ENCODE measurements around the gene JAG1. TPM values are rescaled to one million over a fixed set of nuclear protein-coding genes. Genes with fewer than 3 reads are reported as not detected.

JAG1 gene
- total RNA-seq, 1 donor from 2014 or later = 278 TPM

- Mint-ChIP-seq H3K4me3 (ENCODE audit: unreplicated experiment) (no peak overlapping the region), H3K27ac (ENCODE audit: unreplicated experiment) (no peak overlapping the region), H3K9me3 (ENCODE audit: unreplicated experiment) (peaks cover 3% of the 10 kb centered on the region), H3K36me3 (ENCODE audit: low read depth, unreplicated experiment) (no peaks in the 10 kb centered on the region), H3K4me1 (ENCODE audit: low read depth, unreplicated experiment) (peaks cover 21% of the 10 kb centered on the region), H3K27me3 (ENCODE audit: low read depth, unreplicated experiment) (no peaks in the 10 kb centered on the region)
- Histone ChIP-seq H3K27me3 (ENCODE audit: insufficient read depth, low read length) (no peaks in the 10 kb centered on the region), H4K20me1 (ENCODE audit: insufficient read depth, low read length) (no peaks in the 10 kb centered on the region), H3K36me3 (ENCODE audit: insufficient read depth, low read length) (no peaks in the 10 kb centered on the region), H3K9ac (ENCODE audit: low read length) (no peak overlapping the region), H3K4me1 (ENCODE audit: insufficient read depth, low read length) (peaks cover 4% of the 10 kb centered on the region), H3K4me2 (ENCODE audit: low read length) (no peak overlapping the region), H3K79me2 (ENCODE audit: insufficient read depth, low read length) (no peaks in the 10 kb centered on the region), H3K9me3 (ENCODE audit: insufficient read depth, low read depth, low read length) (no peaks in the 10 kb centered on the region), H2AFZ (ENCODE audit: low read depth, low read length) (no peak overlapping the region), H3K4me3 (ENCODE audit: insufficient read depth, low read depth, low read length) (no peak overlapping the region), H3K27ac (ENCODE audit: low read depth, low read length) (no peak overlapping the region)
- TF ChIP-seq EZH2 (IDR thresholded peaks at IDR 0.05; ENCODE audit: insufficient read depth, low read length) (no peak), CTCF (IDR thresholded peaks at IDR 0.05; ENCODE audit: insufficient read depth, low read depth, low read length) (no peak)
- FAIRE-seq = no peak
- DNase-seq (ENCODE audit: low read depth) = no peak
These were observed 6.8 kb upstream of the JAG1 start for GRCh38 chr20:10680571-10680970.

DNA sequence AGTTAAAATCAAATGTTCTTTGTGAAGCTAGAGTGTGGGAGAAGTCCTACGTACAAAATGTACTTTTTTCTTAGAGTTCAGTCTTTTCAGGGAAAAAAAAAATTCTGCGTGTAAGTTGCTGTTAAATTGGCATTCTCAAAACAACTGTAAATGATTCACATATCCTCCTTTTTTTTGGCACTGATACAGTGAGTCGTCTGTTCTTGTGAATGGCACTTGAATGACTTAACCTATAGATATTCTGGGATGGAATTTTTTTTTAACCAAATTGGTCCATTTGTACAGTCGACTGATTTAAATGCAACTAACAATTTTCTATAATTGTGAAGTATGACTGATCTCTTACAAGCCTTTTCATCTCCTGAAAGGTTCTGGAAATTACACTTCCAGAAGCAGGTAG is 5.5 kb upstream of the JAG1 start:
- Histone ChIP-seq H3K36me3 (ENCODE audit: insufficient read depth, low read length) (no peaks in the 10 kb centered on the region), H3K27me3 (ENCODE audit: insufficient read depth, low read length) (no peaks in the 10 kb centered on the region), H2AFZ (ENCODE audit: low read depth, low read length) (no peak overlapping the region), H3K4me1 (ENCODE audit: insufficient read depth, low read length) (peaks cover 13% of the 10 kb centered on the region), H3K9me3 (ENCODE audit: insufficient read depth, low read depth, low read length) (no peaks in the 10 kb centered on the region), H3K4me2 (ENCODE audit: low read length) (no peak overlapping the region), H4K20me1 (ENCODE audit: insufficient read depth, low read length) (no peaks in the 10 kb centered on the region), H3K9ac (ENCODE audit: low read length) (no peak overlapping the region), H3K79me2 (ENCODE audit: insufficient read depth, low read length) (no peaks in the 10 kb centered on the region), H3K4me3 (ENCODE audit: insufficient read depth, low read depth, low read length) (no peak overlapping the region), H3K27ac (ENCODE audit: low read depth, low read length) (no peak overlapping the region)
- H3K27me3 Mint-ChIP-seq (ENCODE audit: low read depth, unreplicated experiment) = no peaks in the 10 kb centered on the region
- H3K9me3 Mint-ChIP-seq (ENCODE audit: unreplicated experiment) = peaks cover 3% of the 10 kb centered on the region
- peaks cover 2% of the 10 kb centered on the region for H3K36me3 Mint-ChIP-seq (ENCODE audit: low read depth, unreplicated experiment)
- H3K4me1 Mint-ChIP-seq (ENCODE audit: low read depth, unreplicated experiment) = peaks cover 26% of the 10 kb centered on the region
- no peak for FAIRE-seq
- H3K27ac Mint-ChIP-seq (ENCODE audit: unreplicated experiment) = no peak overlapping the region
- DNase-seq (ENCODE audit: low read depth) = no peak
- TF ChIP-seq CTCF (IDR thresholded peaks at IDR 0.05; ENCODE audit: insufficient read depth, low read depth, low read length) = no peak
- no peak overlapping the region for H3K4me3 Mint-ChIP-seq (ENCODE audit: unreplicated experiment)

DNA sequence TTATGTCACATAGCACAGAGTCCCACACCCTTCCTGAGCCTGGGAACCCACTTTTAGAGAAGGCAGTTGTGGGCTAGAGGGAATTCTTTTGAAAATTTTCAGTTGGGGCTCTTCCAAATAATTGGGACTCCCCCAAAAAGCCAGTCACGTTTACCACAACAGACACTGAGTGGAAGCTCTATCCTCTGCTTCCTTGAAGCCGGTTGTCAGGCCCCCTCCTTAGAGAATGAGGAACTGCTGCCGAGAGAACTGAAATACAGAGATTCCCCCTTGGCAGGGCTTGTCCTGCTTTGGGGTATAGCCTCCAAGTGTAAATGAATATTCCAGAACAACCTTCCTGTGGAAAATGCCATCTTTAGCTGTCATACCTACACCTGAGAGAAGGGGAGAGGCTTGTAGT is 2.7 kb upstream of the JAG1 start:
- Mint-ChIP-seq H3K27ac (ENCODE audit: unreplicated experiment) (no peak overlapping the region), H3K4me1 (ENCODE audit: low read depth, unreplicated experiment) (peaks cover 26% of the 10 kb centered on the region), H3K27me3 (ENCODE audit: low read depth, unreplicated experiment) (no peaks in the 10 kb centered on the region), H3K4me3 (ENCODE audit: unreplicated experiment) (peak overlapping the region; percentile 78), H3K36me3 (ENCODE audit: low read depth, unreplicated experiment) (peaks cover 12% of the 10 kb centered on the region), H3K9me3 (ENCODE audit: unreplicated experiment) (peaks cover 3% of the 10 kb centered on the region)
- Histone ChIP-seq H3K4me3 (ENCODE audit: insufficient read depth, low read depth, low read length) (no peak overlapping the region), H3K36me3 (ENCODE audit: insufficient read depth, low read length) (no peaks in the 10 kb centered on the region), H3K79me2 (ENCODE audit: insufficient read depth, low read length) (peaks cover 18% of the 10 kb centered on the region), H3K4me2 (ENCODE audit: low read length) (no peak overlapping the region), H2AFZ (ENCODE audit: low read depth, low read length) (no peak overlapping the region), H3K27me3 (ENCODE audit: insufficient read depth, low read length) (no peaks in the 10 kb centered on the region), H3K27ac (ENCODE audit: low read depth, low read length) (no peak overlapping the region), H3K4me1 (ENCODE audit: insufficient read depth, low read length) (peaks cover 14% of the 10 kb centered on the region), H4K20me1 (ENCODE audit: insufficient read depth, low read length) (peaks cover 11% of the 10 kb centered on the region), H3K9me3 (ENCODE audit: insufficient read depth, low read depth, low read length) (no peaks in the 10 kb centered on the region), H3K9ac (ENCODE audit: low read length) (no peak overlapping the region)
- TF ChIP-seq CTCF (IDR thresholded peaks at IDR 0.05; ENCODE audit: insufficient read depth, low read depth, low read length) = no peak
- TF ChIP-seq EZH2 (IDR thresholded peaks at IDR 0.05; ENCODE audit: insufficient read depth, low read length) = no peak
- no peak for FAIRE-seq
- DNase-seq (ENCODE audit: low read depth) = no peak

Measured in astrocyte (in vitro differentiated cells and primary cell).